EL (cell line): ENCODE results near the gene MOG.
A peak's percentile ranks its signal among the peaks of the same experiment; 100 is the strongest.
"Not testable (repeated sequence)": the region's sequence is repeated elsewhere in the genome, so short reads cannot be mapped to it uniquely, and the experiment has no call there.

ENCODE experiments used
- DNase-seq: peaks from one replicate; pipeline ENCODE4 v3.0.0-alpha.2; 2016

MOG gene

GRCh38 chr6:29641430-29642148, 15.3 kb upstream of the MOG start:
- no peak for DNase-seq

GRCh38 chr6:29647927-29648642, 8.8 kb upstream of the MOG start:
- peak; percentile 45 for DNase-seq

DNA sequence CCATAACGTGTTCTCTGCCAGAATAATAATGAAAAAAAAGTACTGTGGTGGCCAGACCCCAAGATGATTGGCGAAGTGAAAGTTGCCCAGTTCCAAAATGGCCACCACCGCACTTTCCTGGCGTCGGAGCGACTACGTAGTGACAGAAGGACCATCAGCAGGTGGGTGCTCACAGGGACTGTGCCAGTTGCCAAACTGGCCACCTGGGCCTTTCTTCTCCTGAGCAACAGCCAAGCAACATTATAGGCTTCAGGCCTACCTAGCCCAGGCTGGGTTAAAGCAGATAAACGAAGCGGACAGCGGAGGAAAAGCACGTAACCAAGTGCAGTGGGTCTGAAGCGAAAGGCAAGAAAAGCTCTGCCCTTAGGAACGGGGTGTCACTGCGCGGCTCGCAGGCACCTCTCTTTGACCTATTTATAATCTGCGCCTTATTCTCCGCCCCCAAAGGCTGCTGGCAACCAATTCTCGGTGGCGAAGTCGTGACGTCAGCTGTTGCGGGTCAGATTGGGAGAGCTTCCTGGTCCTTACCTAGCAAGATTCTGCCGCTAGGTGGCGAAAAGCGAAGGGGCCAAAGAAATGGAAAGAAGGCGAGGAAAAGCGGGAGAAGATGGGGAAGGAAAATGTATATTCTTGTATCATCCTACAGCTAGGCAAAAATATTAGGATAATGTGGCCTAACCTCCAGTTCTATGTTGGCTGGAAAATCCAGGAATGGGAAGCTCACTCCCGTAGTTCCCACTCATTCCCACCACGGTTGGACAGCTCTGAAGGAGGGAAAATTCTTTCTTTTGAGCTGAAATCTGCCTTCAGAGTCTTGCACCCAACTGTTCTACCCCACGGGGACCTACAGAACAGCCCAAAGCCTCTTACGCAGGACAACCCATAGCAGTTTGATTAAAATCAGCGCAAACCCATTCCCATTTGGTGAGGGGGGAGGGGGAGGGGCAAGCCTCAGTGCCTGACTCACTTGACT, 6.9 kb upstream of the MOG start:
- DNase-seq = peak; percentile 98

- peak; percentile 38 for DNase-seq
Observed at GRCh38 chr6:29651413-29652197, 5.3 kb upstream of the MOG start.

- DNase-seq = no peak
Observed at GRCh38 chr6:29652198-29652584, 4.7 kb upstream of the MOG start.

GRCh38 chr6:29653452-29654038, 3.3 kb upstream of the MOG start:
- DNase-seq = peak; percentile 64

GRCh38 chr6:29655658-29656057, 1.2 kb upstream of the MOG start:
- DNase-seq = no peak

- DNase-seq = no peak
Observed at GRCh38 chr6:29656157-29656556, 735 bp upstream of the MOG start.

- no peak for DNase-seq
Observed at GRCh38 chr6:29661071-29661470, 4.2 kb downstream of the MOG start.

DNA sequence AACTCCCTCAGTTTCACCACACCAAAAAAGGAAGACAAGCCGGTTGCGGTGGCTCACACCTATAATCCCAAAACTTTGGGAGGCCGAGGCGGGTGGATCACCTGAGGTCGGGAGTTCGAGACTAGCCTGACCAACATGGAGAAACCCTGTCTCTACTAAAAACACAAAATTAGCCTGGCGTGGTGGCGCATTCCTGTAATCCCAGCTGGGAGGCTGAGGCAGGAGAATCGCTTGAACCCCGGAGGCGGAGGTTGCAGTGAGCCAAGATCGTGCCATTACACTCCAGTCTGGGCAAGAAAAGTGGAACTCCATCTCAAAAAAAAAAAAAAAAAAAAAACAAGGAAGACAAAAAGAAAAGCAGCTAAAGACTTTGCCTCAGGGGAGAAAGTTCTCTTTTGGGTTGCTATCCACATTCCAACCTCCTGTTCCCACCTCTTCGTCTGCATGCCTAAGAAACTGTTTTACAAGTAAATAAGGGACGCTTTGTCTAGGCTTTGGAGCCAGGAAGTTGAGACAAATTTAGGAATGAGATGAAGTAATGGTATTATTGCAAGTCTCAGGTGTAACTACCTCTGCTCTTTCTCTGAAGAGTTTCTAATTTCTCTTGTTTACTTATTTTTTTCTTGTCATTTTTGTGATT, 4.7 kb downstream of the MOG start:
- DNase-seq = peak; percentile 19

DNA sequence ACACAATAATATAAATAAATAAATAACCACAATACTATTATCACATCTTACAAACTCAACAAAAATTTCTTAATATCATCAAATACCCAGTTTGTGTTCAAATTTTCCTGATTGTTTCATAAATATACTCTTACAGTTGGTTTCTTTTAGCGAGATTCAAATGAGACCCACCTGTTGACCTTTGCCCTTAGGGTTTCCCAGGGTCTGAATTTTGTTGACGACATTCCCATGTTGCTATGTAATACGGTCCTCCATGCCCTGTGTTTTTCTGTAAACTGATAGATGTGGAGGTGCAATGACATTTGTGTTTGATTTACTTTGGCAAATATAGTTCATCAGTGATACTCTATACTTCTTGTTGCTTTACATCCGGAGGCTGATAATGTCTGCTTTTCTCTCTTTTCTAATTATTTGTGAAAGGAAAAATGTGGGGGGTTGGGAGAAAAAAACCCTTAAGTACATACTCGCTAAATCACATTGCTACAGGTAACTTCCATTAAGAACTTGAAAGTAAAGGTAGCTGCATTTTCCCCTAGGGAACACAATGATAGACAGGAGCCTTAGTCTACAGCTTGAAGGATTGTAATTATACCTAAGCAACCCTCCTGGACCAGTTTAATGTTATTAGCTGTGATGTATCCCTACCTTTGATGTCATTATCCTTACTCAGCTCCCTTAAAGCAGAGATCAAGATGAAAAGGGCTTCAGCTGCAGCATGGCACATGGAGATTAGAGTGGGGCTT, 6.6 kb downstream of the MOG start:
- no peak for DNase-seq

- DNase-seq = no peak
Observed at GRCh38 chr6:29665942-29666825, 9.3 kb downstream of the MOG start.

DNA sequence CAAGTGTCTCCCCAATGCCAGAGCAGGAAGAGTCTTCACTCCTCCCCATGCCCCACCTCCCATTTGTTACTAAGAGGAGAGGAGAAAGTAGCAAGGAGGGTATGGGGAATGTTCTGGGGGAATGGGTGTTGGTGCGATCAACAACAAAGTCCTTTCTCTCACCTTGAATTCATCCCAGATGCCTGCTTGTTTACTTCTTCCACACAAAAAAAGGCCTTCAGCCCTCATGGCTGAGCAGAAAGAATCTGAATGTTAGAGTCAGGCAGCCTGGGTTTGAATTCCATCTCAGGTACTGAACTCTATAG, 9.9 kb downstream of the MOG start:
- DNase-seq = no peak

DNA sequence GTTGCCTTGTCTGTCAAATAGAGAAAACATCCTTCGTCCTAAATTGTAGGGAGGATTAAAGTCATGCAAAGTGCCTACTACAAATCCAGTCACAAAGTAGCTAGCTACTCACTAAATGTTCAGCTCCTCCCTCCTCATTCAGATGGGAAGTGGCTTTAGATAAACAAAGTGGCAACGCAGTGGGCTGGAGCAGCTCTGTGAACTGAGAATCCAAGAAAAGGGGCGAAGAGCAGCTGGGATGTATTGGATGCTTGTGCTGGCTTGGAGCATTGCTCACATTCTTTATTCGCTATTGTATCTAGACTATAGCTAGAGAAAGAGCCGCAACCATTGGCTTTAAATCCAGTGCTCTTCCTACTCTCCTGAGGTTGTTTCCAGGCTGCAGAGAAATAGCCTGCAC, 10.3 kb downstream of the MOG start:
- no peak for DNase-seq

DNA sequence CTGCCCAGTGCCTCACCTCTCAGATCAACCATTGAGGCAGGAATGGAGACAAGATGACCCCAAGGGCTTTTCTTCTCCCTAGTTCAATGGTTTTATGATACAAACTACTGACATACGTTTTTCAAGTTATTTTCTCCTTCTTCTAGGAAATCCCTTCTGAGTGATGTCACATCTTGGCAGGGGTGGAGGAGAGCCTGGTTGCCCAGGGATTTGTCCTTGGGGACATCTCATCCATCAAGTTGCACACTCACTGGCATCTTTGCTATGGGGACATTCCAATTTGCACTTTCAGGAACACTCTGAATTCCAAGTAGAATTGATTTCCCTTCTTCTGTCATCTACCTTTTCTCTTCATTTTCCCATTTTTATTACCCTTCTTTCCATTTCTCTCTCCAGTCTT, 14.1 kb downstream of the MOG start:
- DNase-seq = no peak

- not testable (repeated sequence) for DNase-seq
Observed at GRCh38 chr6:29672116-29672515, 15.2 kb downstream of the MOG start.

GRCh38 chr6:29673161-29673560, 16.3 kb downstream of the MOG start:
- no peak for DNase-seq

GRCh38 chr6:29674008-29674407, 17.1 kb downstream of the MOG start:
- DNase-seq = no peak

GRCh38 chr6:29675561-29675960, 18.7 kb downstream of the MOG start:
- DNase-seq = no peak

GRCh38 chr6:29676981-29677601, 20.2 kb downstream of the MOG start:
- DNase-seq = peak; percentile 52
